Cardiac septum (tissue), 1 donor: Measurements from ENCODE around the gene HPCAL1. TPM values are rescaled to one million over a fixed set of nuclear protein-coding genes. Genes with fewer than 3 reads are reported as not detected.
A peak's percentile ranks its signal among the peaks of the same experiment; 100 is the strongest.

Source experiments
- DNase-seq: peaks from one replicate; pipeline ENCODE4 v3.0.0-alpha.2; 2020; ENCODE audit warnings: low spot score
- intact Hi-C: fragments of 100-400 bp; cut with DNase I; formaldehyde crosslinking; loops from one replicate; pipeline ENCODE4 v1.14.0; 2022
- total RNA-seq: library from RNA; stranded (reverse); fragmentation: NEBNext Ultra II Directional; extraction: Animal tissue kit (Norgen Biotek cat#: 25700); gene quantifications from one replicate; pipeline ENCODE4 v1.2.1, GENCODE V29; 2021
- donor health status: DM: no; HTN: no; CAD: no.

The HPCAL1 gene
- total RNA-seq, 1 donor from 2014 or later = 21.6 TPM

- intact Hi-C loops = no loop called here
Measured at GRCh38 chr2:10267551-10268465, 34.9 kb upstream of the HPCAL1 start.

GRCh38 chr2:10269291-10269690, 33.4 kb upstream of the HPCAL1 start:
- peak; percentile 46 for DNase-seq
- intact Hi-C loops = no loop called here

More at GRCh38 chr2:10267551-10268465, 34.9 kb upstream of the HPCAL1 start:
- peak; percentile 73 for DNase-seq

GRCh38 chr2:10269711-10270610, 32.7 kb upstream of the HPCAL1 start:
- peak; percentile 68 for DNase-seq
- intact Hi-C loops = no loop called here

- intact Hi-C loops = no loop called here
Measured at GRCh38 chr2:10271509-10271908, 31.2 kb upstream of the HPCAL1 start.

GRCh38 chr2:10271946-10272345, 30.8 kb upstream of the HPCAL1 start:
- peak; percentile 70 for DNase-seq
- intact Hi-C loops = no loop called here

More at GRCh38 chr2:10271509-10271908, 31.2 kb upstream of the HPCAL1 start:
- DNase-seq = peak; percentile 6

- DNase-seq = peak; percentile 10
- intact Hi-C loops = no loop called here
Measured at GRCh38 chr2:10272464-10272863, 30.2 kb upstream of the HPCAL1 start.

GRCh38 chr2:10273215-10274175, 29.2 kb upstream of the HPCAL1 start:
- intact Hi-C loops = no loop called here
- peak; percentile 55 for DNase-seq

GRCh38 chr2:10274376-10274775, 28.3 kb upstream of the HPCAL1 start:
- DNase-seq = peak; percentile 51
- intact Hi-C loops = no loop called here

- intact Hi-C loops = no loop called here
- DNase-seq = peak; percentile 46
Measured at GRCh38 chr2:10274983-10275802, 27.5 kb upstream of the HPCAL1 start.

- intact Hi-C loops = no loop called here
- peak; percentile 70 for DNase-seq
Measured at GRCh38 chr2:10276481-10277292, 26.0 kb upstream of the HPCAL1 start.

- intact Hi-C loops = no loop called here
- DNase-seq = peak; percentile 67
Measured at GRCh38 chr2:10277293-10278028, 25.2 kb upstream of the HPCAL1 start.

- DNase-seq = peak; percentile 88
- intact Hi-C loops = no loop called here
Measured at GRCh38 chr2:10278029-10278762, 24.5 kb upstream of the HPCAL1 start.

- DNase-seq = peak; percentile 63
- intact Hi-C loops = no loop called here
Measured at GRCh38 chr2:10278763-10279471, 23.8 kb upstream of the HPCAL1 start.

- intact Hi-C loops = no loop called here
- no peak for DNase-seq
Measured at GRCh38 chr2:10279472-10279870, 23.2 kb upstream of the HPCAL1 start.

- intact Hi-C loops = loop anchor here (5.0 kb wide), 1 partner anchor 127 kb away; no protein-coding TSS in a partner anchor
Measured at GRCh38 chr2:10279946-10280463, 22.7 kb upstream of the HPCAL1 start.

More at GRCh38 chr2:10279946-10280463, 22.7 kb upstream of the HPCAL1 start:
- peak; percentile 53 for DNase-seq
